ENCODE data around the gene LAMB1. TPM values are rescaled to one million over a fixed set of nuclear protein-coding genes. Genes with fewer than 3 reads are reported as not detected.

The LAMB1 gene
- total RNA-seq, 1 donor = 410 TPM

GRCh38 chr7:107877731-107878382 is 125.1 kb downstream of the LAMB1 start:
- H3K4me3 ChIP-seq (ENCODE audit: insufficient read depth, low read length) = no peak overlapping the region
- no peaks in the 10 kb centered on the region for H3K9me3 ChIP-seq (ENCODE audit: low read depth, low read length)
- no peaks in the 10 kb centered on the region for H3K4me1 ChIP-seq (ENCODE audit: insufficient read depth, low read length)
- no peak for TF ChIP-seq CTCF (IDR thresholded peaks at IDR 0.05; ENCODE audit: extremely low read depth, low read depth, low read length)
- H2AFZ ChIP-seq (ENCODE audit: low read length) = no peak overlapping the region
- H3K36me3 ChIP-seq (ENCODE audit: insufficient read depth, low read length) = no peaks in the 10 kb centered on the region
- H3K27me3 ChIP-seq (ENCODE audit: insufficient read depth, low read length) = peaks cover 19% of the 10 kb centered on the region
- no peak for DNase-seq (ENCODE audit: insufficient read length, low spot score, missing footprints)
- no peak overlapping the region for H3K27ac ChIP-seq (ENCODE audit: low read depth, low read length)
- H4K20me1 ChIP-seq (ENCODE audit: insufficient read depth, low read length) = no peaks in the 10 kb centered on the region
- H3K4me2 ChIP-seq (ENCODE audit: insufficient read depth, low read length) = no peak overlapping the region
- H3K79me2 ChIP-seq (ENCODE audit: insufficient read depth, low read length) = no peaks in the 10 kb centered on the region

GRCh38 chr7:107876916-107877315 is 126.0 kb downstream of the LAMB1 start:
- Histone ChIP-seq H3K27me3 (ENCODE audit: insufficient read depth, low read length) (peaks cover 10% of the 10 kb centered on the region), H3K27ac (ENCODE audit: low read depth, low read length) (no peak overlapping the region), H3K4me1 (ENCODE audit: insufficient read depth, low read length) (no peaks in the 10 kb centered on the region), H3K79me2 (ENCODE audit: insufficient read depth, low read length) (no peaks in the 10 kb centered on the region), H3K4me2 (ENCODE audit: insufficient read depth, low read length) (no peak overlapping the region), H3K36me3 (ENCODE audit: insufficient read depth, low read length) (no peaks in the 10 kb centered on the region), H2AFZ (ENCODE audit: low read length) (no peak overlapping the region), H4K20me1 (ENCODE audit: insufficient read depth, low read length) (no peaks in the 10 kb centered on the region), H3K4me3 (ENCODE audit: insufficient read depth, low read length) (no peak overlapping the region), H3K9me3 (ENCODE audit: low read depth, low read length) (no peaks in the 10 kb centered on the region)
- no peak for TF ChIP-seq CTCF (IDR thresholded peaks at IDR 0.05; ENCODE audit: extremely low read depth, low read depth, low read length)
- DNase-seq (ENCODE audit: insufficient read length, low spot score, missing footprints) = no peak

GRCh38 chr7:107874605-107875446 is 128.1 kb downstream of the LAMB1 start:
- TF ChIP-seq CTCF (IDR thresholded peaks at IDR 0.05; ENCODE audit: extremely low read depth, low read depth, low read length) = peak; percentile 81
- H3K4me3 ChIP-seq (ENCODE audit: insufficient read depth, low read length) = no peak overlapping the region
- no peaks in the 10 kb centered on the region for H3K79me2 ChIP-seq (ENCODE audit: insufficient read depth, low read length)
- no peaks in the 10 kb centered on the region for H4K20me1 ChIP-seq (ENCODE audit: insufficient read depth, low read length)
- H3K4me1 ChIP-seq (ENCODE audit: insufficient read depth, low read length) = no peaks in the 10 kb centered on the region
- H3K9me3 ChIP-seq (ENCODE audit: low read depth, low read length) = no peaks in the 10 kb centered on the region
- H3K36me3 ChIP-seq (ENCODE audit: insufficient read depth, low read length) = no peaks in the 10 kb centered on the region
- no peak overlapping the region for H3K27ac ChIP-seq (ENCODE audit: low read depth, low read length)
- peaks cover 13% of the 10 kb centered on the region for H3K27me3 ChIP-seq (ENCODE audit: insufficient read depth, low read length)
- peak; percentile 73 for DNase-seq (ENCODE audit: insufficient read length, low spot score, missing footprints)
- no peak overlapping the region for H3K4me2 ChIP-seq (ENCODE audit: insufficient read depth, low read length)
- H2AFZ ChIP-seq (ENCODE audit: low read length) = no peak overlapping the region

GRCh38 chr7:107874111-107874510 is 128.8 kb downstream of the LAMB1 start:
- Histone ChIP-seq H3K36me3 (ENCODE audit: insufficient read depth, low read length) (no peaks in the 10 kb centered on the region), H3K79me2 (ENCODE audit: insufficient read depth, low read length) (no peaks in the 10 kb centered on the region), H3K27ac (ENCODE audit: low read depth, low read length) (no peak overlapping the region), H2AFZ (ENCODE audit: low read length) (no peak overlapping the region), H4K20me1 (ENCODE audit: insufficient read depth, low read length) (no peaks in the 10 kb centered on the region), H3K4me3 (ENCODE audit: insufficient read depth, low read length) (no peak overlapping the region), H3K4me2 (ENCODE audit: insufficient read depth, low read length) (no peak overlapping the region), H3K4me1 (ENCODE audit: insufficient read depth, low read length) (no peaks in the 10 kb centered on the region), H3K27me3 (ENCODE audit: insufficient read depth, low read length) (peaks cover 13% of the 10 kb centered on the region), H3K9me3 (ENCODE audit: low read depth, low read length) (no peaks in the 10 kb centered on the region)
- no peak for DNase-seq (ENCODE audit: insufficient read length, low spot score, missing footprints)
- TF ChIP-seq CTCF (IDR thresholded peaks at IDR 0.05; ENCODE audit: extremely low read depth, low read depth, low read length) = no peak
